Measurements from ENCODE around the gene TRIM71.

Gene TRIM71

GRCh38 chr3:32825601-32826375, 8.0 kb downstream of the TRIM71 start:
- Histone ChIP-seq H3K9me2 (replicated peaks; ENCODE audit: insufficient read depth, low read length) (no peaks in the 10 kb centered on the region), H3K4me2 (ENCODE audit: low read depth, low read length, poor library complexity, severe bottlenecking) (no peak overlapping the region), H3K9me3 (ENCODE audit: insufficient read depth, low read length) (no peaks in the 10 kb centered on the region), H3F3A (ENCODE audit: insufficient read depth) (no peaks in the 10 kb centered on the region), H2AFZ (ENCODE audit: low read depth, low read length, severe bottlenecking) (no peak overlapping the region), H3K9ac (ENCODE audit: low read length) (no peak overlapping the region), H3K27ac (ENCODE audit: low read depth, low read length) (no peak overlapping the region), H3K27me3 (ENCODE audit: low read length) (no peaks in the 10 kb centered on the region), H3K4me3 (ENCODE audit: insufficient read depth, low read length, poor library complexity, severe bottlenecking) (no peak overlapping the region), H3K79me2 (ENCODE audit: insufficient read depth, low read length) (no peaks in the 10 kb centered on the region), H3K36me3 (ENCODE audit: low read length) (no peaks in the 10 kb centered on the region), H4K20me1 (ENCODE audit: low read depth, low read length) (no peaks in the 10 kb centered on the region)
- no peak for TF ChIP-seq EZH2phosphoT487 (conservative IDR thresholded peaks at IDR 0.05; ENCODE audit: low read length)
- no peak for TF ChIP-seq CTCF (IDR thresholded peaks at IDR 0.05; ENCODE audit: insufficient read depth, low read length, poor library complexity, severe bottlenecking)

GRCh38 chr3:32831062-32831461, 13.3 kb downstream of the TRIM71 start:
- Histone ChIP-seq H3K79me2 (ENCODE audit: insufficient read depth, low read length) (no peaks in the 10 kb centered on the region), H2AFZ (ENCODE audit: low read depth, low read length, severe bottlenecking) (no peak overlapping the region), H3K36me3 (ENCODE audit: low read length) (no peaks in the 10 kb centered on the region), H3K27me3 (ENCODE audit: low read length) (no peaks in the 10 kb centered on the region), H3K9me3 (ENCODE audit: insufficient read depth, low read length) (no peaks in the 10 kb centered on the region), H4K20me1 (ENCODE audit: low read depth, low read length) (no peaks in the 10 kb centered on the region), H3K27ac (ENCODE audit: low read depth, low read length) (no peak overlapping the region), H3F3A (ENCODE audit: insufficient read depth) (no peaks in the 10 kb centered on the region), H3K9me2 (replicated peaks; ENCODE audit: insufficient read depth, low read length) (no peaks in the 10 kb centered on the region), H3K4me2 (ENCODE audit: low read depth, low read length, poor library complexity, severe bottlenecking) (no peak overlapping the region), H3K4me3 (ENCODE audit: insufficient read depth, low read length, poor library complexity, severe bottlenecking) (no peak overlapping the region), H3K9ac (ENCODE audit: low read length) (no peak overlapping the region)
- TF ChIP-seq EZH2phosphoT487 (conservative IDR thresholded peaks at IDR 0.05; ENCODE audit: low read length), result no peak
- no peak for TF ChIP-seq CTCF (IDR thresholded peaks at IDR 0.05; ENCODE audit: insufficient read depth, low read length, poor library complexity, severe bottlenecking)

- Histone ChIP-seq H3K9me3 (ENCODE audit: insufficient read depth, low read length) (no peaks in the 10 kb centered on the region), H4K20me1 (ENCODE audit: low read depth, low read length) (no peaks in the 10 kb centered on the region), H3K4me2 (ENCODE audit: low read depth, low read length, poor library complexity, severe bottlenecking) (no peak overlapping the region), H3F3A (ENCODE audit: insufficient read depth) (no peaks in the 10 kb centered on the region), H3K36me3 (ENCODE audit: low read length) (no peaks in the 10 kb centered on the region), H3K4me3 (ENCODE audit: insufficient read depth, low read length, poor library complexity, severe bottlenecking) (no peak overlapping the region), H3K9ac (ENCODE audit: low read length) (no peak overlapping the region), H2AFZ (ENCODE audit: low read depth, low read length, severe bottlenecking) (no peak overlapping the region), H3K27ac (ENCODE audit: low read depth, low read length) (no peak overlapping the region), H3K79me2 (ENCODE audit: insufficient read depth, low read length) (no peaks in the 10 kb centered on the region), H3K9me2 (replicated peaks; ENCODE audit: insufficient read depth, low read length) (no peaks in the 10 kb centered on the region), H3K27me3 (ENCODE audit: low read length) (no peaks in the 10 kb centered on the region)
- no peak for TF ChIP-seq EZH2phosphoT487 (conservative IDR thresholded peaks at IDR 0.05; ENCODE audit: low read length)
- no peak for TF ChIP-seq CTCF (IDR thresholded peaks at IDR 0.05; ENCODE audit: insufficient read depth, low read length, poor library complexity, severe bottlenecking)
Observed at GRCh38 chr3:32831791-32832190, 14.0 kb downstream of the TRIM71 start.
